ENCODE measurements around the gene SNED1. TPM values are rescaled to one million over a fixed set of nuclear protein-coding genes. Genes with fewer than 3 reads are reported as not detected.

SNED1 gene
- total RNA-seq, 4 donors from 2014 or later: 5.6 to 31.9 (median 13.2) TPM

- no peak for TF ChIP-seq EP300 (IDR thresholded peaks at IDR 0.05)
- TF ChIP-seq, protein P1, sequence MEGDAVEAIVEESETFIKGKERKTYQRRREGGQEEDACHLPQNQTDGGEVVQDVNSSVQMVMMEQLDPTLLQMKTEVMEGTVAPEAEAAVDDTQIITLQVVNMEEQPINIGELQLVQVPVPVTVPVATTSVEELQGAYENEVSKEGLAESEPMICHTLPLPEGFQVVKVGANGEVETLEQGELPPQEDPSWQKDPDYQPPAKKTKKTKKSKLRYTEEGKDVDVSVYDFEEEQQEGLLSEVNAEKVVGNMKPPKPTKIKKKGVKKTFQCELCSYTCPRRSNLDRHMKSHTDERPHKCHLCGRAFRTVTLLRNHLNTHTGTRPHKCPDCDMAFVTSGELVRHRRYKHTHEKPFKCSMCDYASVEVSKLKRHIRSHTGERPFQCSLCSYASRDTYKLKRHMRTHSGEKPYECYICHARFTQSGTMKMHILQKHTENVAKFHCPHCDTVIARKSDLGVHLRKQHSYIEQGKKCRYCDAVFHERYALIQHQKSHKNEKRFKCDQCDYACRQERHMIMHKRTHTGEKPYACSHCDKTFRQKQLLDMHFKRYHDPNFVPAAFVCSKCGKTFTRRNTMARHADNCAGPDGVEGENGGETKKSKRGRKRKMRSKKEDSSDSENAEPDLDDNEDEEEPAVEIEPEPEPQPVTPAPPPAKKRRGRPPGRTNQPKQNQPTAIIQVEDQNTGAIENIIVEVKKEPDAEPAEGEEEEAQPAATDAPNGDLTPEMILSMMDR (IDR thresholded peaks at IDR 0.05): no peak
- no peak for TF ChIP-seq POLR2A (IDR thresholded peaks at IDR 0.05)
- Histone ChIP-seq H3K9me3 (no peaks in the 10 kb centered on the region), H3K36me3 (peaks cover 28% of the 10 kb centered on the region), H3K4me1 (peaks cover 18% of the 10 kb centered on the region), H3K27ac (no peak overlapping the region), H3K4me3 (no peak overlapping the region), H3K27me3 (no peaks in the 10 kb centered on the region)
- WGBS: 92% methylated on average over 6 of the region's 20 CpGs
- no peak for DNase-seq (ENCODE audit: low spot score in 2 of 2)
Measured at GRCh38 chr2:241038374-241039180, 40.2 kb downstream of the SNED1 start.

DNA sequence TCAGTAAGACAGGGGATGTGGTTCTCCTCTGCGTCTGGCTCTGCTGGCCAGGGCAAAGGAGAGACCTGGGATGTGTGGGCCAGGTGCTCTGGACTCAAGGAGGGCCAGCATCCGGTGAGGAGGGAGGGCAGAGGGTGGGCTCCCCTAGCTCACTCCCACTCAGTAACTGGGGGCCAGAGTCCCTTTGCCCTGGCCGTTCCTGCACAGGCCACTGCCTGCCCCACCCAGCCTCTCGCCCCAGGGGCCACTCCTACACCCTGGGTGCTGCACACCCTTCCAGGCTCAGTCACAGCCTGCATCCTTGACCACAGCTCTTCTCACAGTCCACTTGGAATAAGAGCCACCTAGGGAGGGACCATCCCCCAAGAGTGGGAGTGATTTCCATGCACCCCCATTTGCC is 41.0 kb downstream of the SNED1 start:
- H3K27ac ChIP-seq: no peak overlapping the region
- H3K4me1 ChIP-seq: peaks cover 18% of the 10 kb centered on the region
- H3K4me3 ChIP-seq: no peak overlapping the region
- TF ChIP-seq POLR2AphosphoS5 (IDR thresholded peaks at IDR 0.05) (no peak), EP300 (IDR thresholded peaks at IDR 0.05) (no peak), POLR2A (IDR thresholded peaks at IDR 0.05) (no peak)
- TF ChIP-seq, protein P1 (IDR thresholded peaks at IDR 0.05): no peak
- peaks cover 25% of the 10 kb centered on the region for H3K36me3 ChIP-seq
- DNase-seq (ENCODE audit: low spot score in 2 of 2): no peak
- H3K27me3 ChIP-seq: no peaks in the 10 kb centered on the region
- 100% methylated on average over 3 of the region's 4 CpGs for WGBS
- no peaks in the 10 kb centered on the region for H3K9me3 ChIP-seq

- H3K36me3 ChIP-seq: peaks cover 27% of the 10 kb centered on the region
- WGBS: 91% methylated on average over 6 of the region's 13 CpGs
- no peaks in the 10 kb centered on the region for H3K27me3 ChIP-seq
- H3K4me1 ChIP-seq: peaks cover 18% of the 10 kb centered on the region
- no peaks in the 10 kb centered on the region for H3K9me3 ChIP-seq
- no peak for DNase-seq (ENCODE audit: low spot score in 2 of 2)
- H3K27ac ChIP-seq: no peak overlapping the region
- no peak overlapping the region for H3K4me3 ChIP-seq
- TF ChIP-seq POLR2A (IDR thresholded peaks at IDR 0.05): no peak
- TF ChIP-seq POLR2AphosphoS5 (IDR thresholded peaks at IDR 0.05): no peak
- TF ChIP-seq, protein P1 (IDR thresholded peaks at IDR 0.05): no peak
- TF ChIP-seq EP300 (IDR thresholded peaks at IDR 0.05): no peak
Measured at GRCh38 chr2:241040081-241040803, 41.8 kb downstream of the SNED1 start.

DNA sequence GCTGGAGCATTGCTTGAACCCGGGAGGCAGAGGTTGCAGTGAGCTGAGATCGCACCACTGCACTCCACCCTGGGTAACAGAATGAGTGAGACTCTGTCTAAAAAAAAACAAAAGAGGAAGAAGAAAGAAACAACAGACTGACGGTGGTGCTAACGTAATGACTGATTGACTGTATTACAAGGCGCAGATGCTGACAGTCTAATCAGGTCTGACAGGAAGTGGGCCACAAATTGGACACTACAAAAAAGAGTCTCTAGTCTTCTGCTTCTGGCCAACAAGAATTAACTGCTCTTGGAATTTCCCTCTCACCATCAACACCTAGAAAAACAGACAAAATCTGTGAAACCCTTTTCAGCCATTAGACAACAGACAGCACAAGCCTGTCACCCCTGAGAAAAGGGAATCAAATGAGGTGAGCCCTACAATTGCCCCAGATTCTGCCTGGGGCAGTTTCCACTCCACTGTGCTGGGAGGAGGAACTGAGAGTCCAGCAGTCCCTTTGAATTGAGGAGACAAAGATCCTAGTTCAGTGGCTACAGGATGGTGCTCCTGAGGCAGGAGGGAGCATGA is 43.3 kb downstream of the SNED1 start:
- H3K27ac ChIP-seq: no peak overlapping the region
- TF ChIP-seq POLR2A (IDR thresholded peaks at IDR 0.05) (no peak), EP300 (IDR thresholded peaks at IDR 0.05) (no peak), POLR2AphosphoS5 (IDR thresholded peaks at IDR 0.05) (no peak)
- TF ChIP-seq, protein P1 (IDR thresholded peaks at IDR 0.05): no peak
- WGBS: 78% methylated on average over 5 of the region's 5 CpGs

DNA sequence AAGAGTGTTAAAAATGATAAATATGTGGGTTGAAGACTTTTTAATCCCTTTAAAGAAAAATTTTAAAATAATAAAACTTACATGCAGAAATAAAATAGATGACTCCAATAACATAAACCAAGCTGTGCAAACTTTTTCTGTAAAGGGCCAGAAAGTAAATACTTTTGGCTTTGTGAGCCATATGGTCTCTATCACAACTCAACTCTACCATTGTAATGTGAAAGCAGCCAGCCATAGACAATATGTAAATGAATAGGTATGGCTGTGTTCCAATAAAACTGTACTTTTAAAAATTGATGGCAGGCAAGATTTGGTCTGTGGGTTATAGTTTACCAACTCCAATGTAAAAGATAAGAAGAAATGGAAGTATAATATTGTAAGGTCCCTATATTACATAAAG is 45.2 kb downstream of the SNED1 start:
- Histone ChIP-seq H3K27ac (no peak overlapping the region), H3K9me3 (no peaks in the 10 kb centered on the region), H3K27me3 (no peaks in the 10 kb centered on the region), H3K4me3 (no peak overlapping the region), H3K36me3 (peaks cover 24% of the 10 kb centered on the region), H3K4me1 (no peaks in the 10 kb centered on the region)
- DNase-seq (ENCODE audit: low spot score in 2 of 2): no peak
- TF ChIP-seq EP300 (IDR thresholded peaks at IDR 0.05) (no peak), POLR2A (IDR thresholded peaks at IDR 0.05) (no peak), POLR2AphosphoS5 (IDR thresholded peaks at IDR 0.05) (no peak)
- TF ChIP-seq, protein P1 (IDR thresholded peaks at IDR 0.05): no peak

More for the DNA sequence above, 43.3 kb downstream of the SNED1 start:
- H3K4me1 ChIP-seq: peaks cover 6% of the 10 kb centered on the region
- H3K36me3 ChIP-seq: peaks cover 27% of the 10 kb centered on the region
- no peaks in the 10 kb centered on the region for H3K27me3 ChIP-seq
- no peaks in the 10 kb centered on the region for H3K9me3 ChIP-seq
- no peak for DNase-seq (ENCODE audit: low spot score in 2 of 2)
- no peak overlapping the region for H3K4me3 ChIP-seq

Data from suprapubic skin (tissue), 4 donors.